ENCODE data around the gene LIN28B.

Gene LIN28B

GRCh38 chr6:104955927-104956730 lies 778 bp upstream of the LIN28B start:
- Histone ChIP-seq H3K4me1 (ENCODE audit: control insufficient read depth, low read length) (no peaks in the 10 kb centered on the region), H3K36me3 (ENCODE audit: control insufficient read depth, low read length) (no peaks in the 10 kb centered on the region), H3K4me2 (ENCODE audit: low read length) (no peak overlapping the region), H3K27me3 (ENCODE audit: control insufficient read depth, low read length) (peaks cover 12% of the 10 kb centered on the region; the same call in 1 of the 2 replicates), H3K4me3 (ENCODE audit: low read length) (no peak overlapping the region), H3K9me3 (ENCODE audit: control insufficient read depth, insufficient read depth, low read length) (no peaks in the 10 kb centered on the region), H3F3A (ENCODE audit: control insufficient read depth, insufficient read depth) (no peaks in the 10 kb centered on the region), H3K79me2 (ENCODE audit: control insufficient read depth, low read length) (no peaks in the 10 kb centered on the region), H3K9me2 (replicated peaks; ENCODE audit: control insufficient read depth, low read length) (no peaks in the 10 kb centered on the region), H3K27ac (ENCODE audit: low read depth, low read length) (no peak overlapping the region), H4K20me1 (ENCODE audit: control insufficient read depth, insufficient read depth, low read depth, low read length) (no peaks in the 10 kb centered on the region)
- TF ChIP-seq EZH2phosphoT487 (IDR thresholded peaks at IDR 0.05; ENCODE audit: borderline replicate concordance, low read length) (no peak), CTCF (IDR thresholded peaks at IDR 0.05; ENCODE audit: low read depth, low read length, poor library complexity, severe bottlenecking) (no peak)

- no peaks in the 10 kb centered on the region for H3K9me3 ChIP-seq (ENCODE audit: control insufficient read depth, insufficient read depth, low read length)
- no peaks in the 10 kb centered on the region for H3K9me2 ChIP-seq (replicated peaks; ENCODE audit: control insufficient read depth, low read length)
- no peak overlapping the region for H3K4me3 ChIP-seq (ENCODE audit: low read length)
- no peak for TF ChIP-seq EZH2phosphoT487 (IDR thresholded peaks at IDR 0.05; ENCODE audit: borderline replicate concordance, low read length)
- no peak for TF ChIP-seq CTCF (IDR thresholded peaks at IDR 0.05; ENCODE audit: low read depth, low read length, poor library complexity, severe bottlenecking)
- no peaks in the 10 kb centered on the region for H3K36me3 ChIP-seq (ENCODE audit: control insufficient read depth, low read length)
- no peak overlapping the region for H3K4me2 ChIP-seq (ENCODE audit: low read length)
- peaks cover 12% of the 10 kb centered on the region; the same call in 1 of the 2 replicates for H3K27me3 ChIP-seq (ENCODE audit: control insufficient read depth, low read length)
- H4K20me1 ChIP-seq (ENCODE audit: control insufficient read depth, insufficient read depth, low read depth, low read length) = no peaks in the 10 kb centered on the region
- H3K27ac ChIP-seq (ENCODE audit: low read depth, low read length) = no peak overlapping the region
- H3K79me2 ChIP-seq (ENCODE audit: control insufficient read depth, low read length) = no peaks in the 10 kb centered on the region
- H3K4me1 ChIP-seq (ENCODE audit: control insufficient read depth, low read length) = no peaks in the 10 kb centered on the region
- no peaks in the 10 kb centered on the region for H3F3A ChIP-seq (ENCODE audit: control insufficient read depth, insufficient read depth)
Observed at GRCh38 chr6:104957301-104958177, 632 bp downstream of the LIN28B start.

- no peaks in the 10 kb centered on the region for H3K36me3 ChIP-seq (ENCODE audit: control insufficient read depth, low read length)
- H4K20me1 ChIP-seq (ENCODE audit: control insufficient read depth, insufficient read depth, low read depth, low read length) = no peaks in the 10 kb centered on the region
- no peak overlapping the region for H3K4me3 ChIP-seq (ENCODE audit: low read length)
- H3K4me2 ChIP-seq (ENCODE audit: low read length) = no peak overlapping the region
- no peaks in the 10 kb centered on the region for H3K9me3 ChIP-seq (ENCODE audit: control insufficient read depth, insufficient read depth, low read length)
- no peaks in the 10 kb centered on the region for H3K9me2 ChIP-seq (replicated peaks; ENCODE audit: control insufficient read depth, low read length)
- no peaks in the 10 kb centered on the region for H3K79me2 ChIP-seq (ENCODE audit: control insufficient read depth, low read length)
- H3K4me1 ChIP-seq (ENCODE audit: control insufficient read depth, low read length) = no peaks in the 10 kb centered on the region
- no peak overlapping the region for H3K27ac ChIP-seq (ENCODE audit: low read depth, low read length)
- TF ChIP-seq CTCF (IDR thresholded peaks at IDR 0.05; ENCODE audit: low read depth, low read length, poor library complexity, severe bottlenecking) (no peak), EZH2phosphoT487 (IDR thresholded peaks at IDR 0.05; ENCODE audit: borderline replicate concordance, low read length) (no peak)
- peaks cover 12% of the 10 kb centered on the region; the same call in 1 of the 2 replicates for H3K27me3 ChIP-seq (ENCODE audit: control insufficient read depth, low read length)
- H3F3A ChIP-seq (ENCODE audit: control insufficient read depth, insufficient read depth) = no peaks in the 10 kb centered on the region
Observed at GRCh38 chr6:104958178-104959025, 1.5 kb downstream of the LIN28B start.
